Bronchial epithelial cell (primary cell): ENCODE measurements around the gene MUC20. TPM values are rescaled to one million over a fixed set of nuclear protein-coding genes. Genes with fewer than 3 reads are reported as not detected.
A peak's percentile ranks its signal among the peaks of the same experiment; 100 is the strongest.
"Not testable (repeated sequence)": the region's sequence is repeated elsewhere in the genome, so short reads cannot be mapped to it uniquely, and the experiment has no call there.

Experiments used
- DNase-seq: peaks from one replicate; pipeline ENCODE4 v3.0.0-alpha.2; 2010; ENCODE audit warnings: low read depth
- FAIRE-seq: peaks from 2 replicates; lab custom pipeline; 2011; peaks lifted over from hg19 to GRCh38; lab: Jason Lieb, UNC
- H3K27me3 ChIP-seq: 2 replicates; pipeline ENCODE4 v1.5.1; 2011; ENCODE audit warnings: low read length; ENCODE audit not compliant: control insufficient read depth, insufficient read depth
- H3K36me3 ChIP-seq: 2 replicates; pipeline ENCODE4 v1.5.1; 2011; ENCODE audit warnings: low read length; ENCODE audit not compliant: control insufficient read depth, insufficient read depth
- H3K4me3 ChIP-seq: 2 replicates; pipeline ENCODE4 v1.5.1; 2011; ENCODE audit warnings: mild to moderate bottlenecking, low read depth, low read length, control low read depth
- total RNA-seq: library from RNA; depleted of rRNA; stranded (reverse); fragments of >200 nt; gene quantifications from 2 replicates; pipeline ENCODE4 v1.2.1, GENCODE V29; 2014
- TF ChIP-seq, protein P1 (sequence below): IDR thresholded peaks from 2 replicates; pipeline ENCODE4 v1.5.1; 2011; ENCODE audit warnings: mild to moderate bottlenecking, moderate library complexity, low read length, control low read depth, inconsistent platforms; ENCODE audit not compliant: insufficient read depth, severe bottlenecking

The MUC20 gene
- total RNA-seq, 1 donor from 2014 or later: 1.6 TPM

- no peak overlapping the region for H3K4me3 ChIP-seq
- FAIRE-seq: no peak
Observed at GRCh38 chr3:195736866-195737490, 16.2 kb downstream of the MUC20 start.

GRCh38 chr3:195737782-195738181 is 17.0 kb downstream of the MUC20 start:
- FAIRE-seq, DNase-seq, H3K36me3 ChIP-seq, H3K27me3 ChIP-seq, H3K4me3 ChIP-seq: not testable (repeated sequence)

More at GRCh38 chr3:195736866-195737490, 16.2 kb downstream of the MUC20 start:
- Histone ChIP-seq H3K27me3 (no peaks in the 10 kb centered on the region), H3K36me3 (no peaks in the 10 kb centered on the region)
- DNase-seq: no peak
- TF ChIP-seq, protein P1, sequence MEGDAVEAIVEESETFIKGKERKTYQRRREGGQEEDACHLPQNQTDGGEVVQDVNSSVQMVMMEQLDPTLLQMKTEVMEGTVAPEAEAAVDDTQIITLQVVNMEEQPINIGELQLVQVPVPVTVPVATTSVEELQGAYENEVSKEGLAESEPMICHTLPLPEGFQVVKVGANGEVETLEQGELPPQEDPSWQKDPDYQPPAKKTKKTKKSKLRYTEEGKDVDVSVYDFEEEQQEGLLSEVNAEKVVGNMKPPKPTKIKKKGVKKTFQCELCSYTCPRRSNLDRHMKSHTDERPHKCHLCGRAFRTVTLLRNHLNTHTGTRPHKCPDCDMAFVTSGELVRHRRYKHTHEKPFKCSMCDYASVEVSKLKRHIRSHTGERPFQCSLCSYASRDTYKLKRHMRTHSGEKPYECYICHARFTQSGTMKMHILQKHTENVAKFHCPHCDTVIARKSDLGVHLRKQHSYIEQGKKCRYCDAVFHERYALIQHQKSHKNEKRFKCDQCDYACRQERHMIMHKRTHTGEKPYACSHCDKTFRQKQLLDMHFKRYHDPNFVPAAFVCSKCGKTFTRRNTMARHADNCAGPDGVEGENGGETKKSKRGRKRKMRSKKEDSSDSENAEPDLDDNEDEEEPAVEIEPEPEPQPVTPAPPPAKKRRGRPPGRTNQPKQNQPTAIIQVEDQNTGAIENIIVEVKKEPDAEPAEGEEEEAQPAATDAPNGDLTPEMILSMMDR: no peak

DNA sequence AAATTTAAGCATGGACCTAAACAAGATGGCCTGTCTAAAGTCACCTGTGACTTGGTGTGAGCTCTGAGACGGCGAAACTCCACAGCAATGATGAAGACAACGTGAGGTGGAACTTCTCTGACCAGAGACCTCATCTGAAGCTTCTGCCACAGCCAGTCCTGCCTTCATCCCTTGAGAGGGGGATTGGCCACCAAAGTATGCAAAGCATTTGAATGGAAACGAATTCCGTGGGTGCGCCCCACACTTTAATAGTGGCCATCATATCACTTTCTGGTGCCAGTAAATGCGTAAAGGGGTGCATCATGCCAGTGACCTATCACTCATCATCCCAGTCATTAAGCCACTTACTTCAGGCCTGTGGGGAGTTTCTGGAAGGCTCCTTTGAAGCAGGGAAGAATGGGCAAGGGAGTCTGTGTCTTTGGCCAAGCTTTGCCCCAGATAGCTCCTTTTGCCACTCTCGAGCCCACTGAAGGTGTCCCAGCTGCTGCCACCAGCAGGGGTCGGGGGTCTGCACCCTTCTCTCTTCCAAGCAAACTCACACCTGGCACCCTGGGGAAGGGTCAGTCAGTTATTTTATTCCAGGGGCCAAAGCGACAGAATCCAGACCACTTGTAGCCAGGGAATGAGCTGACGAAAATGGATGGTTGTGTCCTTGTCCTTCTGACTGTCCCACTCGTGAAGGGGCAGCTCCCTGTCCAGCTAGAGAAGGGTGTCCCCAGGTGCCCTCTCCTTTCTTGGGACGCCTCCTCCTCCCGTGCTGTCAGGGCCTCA is 17.7 kb downstream of the MUC20 start:
- DNase-seq (no peak), FAIRE-seq (peak; percentile 58)
- no peaks in the 10 kb centered on the region for H3K36me3 ChIP-seq
- TF ChIP-seq, protein P1: no peak
- no peak overlapping the region for H3K4me3 ChIP-seq
- H3K27me3 ChIP-seq: no peaks in the 10 kb centered on the region

GRCh38 chr3:195739561-195740111 is 18.9 kb downstream of the MUC20 start:
- no peak overlapping the region for H3K4me3 ChIP-seq
- TF ChIP-seq, protein P1: no peak
- no peak for DNase-seq
- no peak for FAIRE-seq
- H3K27me3 ChIP-seq: no peaks in the 10 kb centered on the region
- H3K36me3 ChIP-seq: no peaks in the 10 kb centered on the region

GRCh38 chr3:195744437-195744836 is 23.7 kb downstream of the MUC20 start:
- H3K4me3 ChIP-seq: no peak overlapping the region
- no peaks in the 10 kb centered on the region for H3K36me3 ChIP-seq
- TF ChIP-seq, protein P1: no peak
- H3K27me3 ChIP-seq: no peaks in the 10 kb centered on the region
- no peak for FAIRE-seq
- DNase-seq: no peak

GRCh38 chr3:195746346-195746745 is 25.6 kb downstream of the MUC20 start:
- FAIRE-seq (no peak), DNase-seq (no peak)
- TF ChIP-seq, protein P1: no peak
- Histone ChIP-seq H3K27me3 (no peaks in the 10 kb centered on the region), H3K36me3 (no peaks in the 10 kb centered on the region), H3K4me3 (no peak overlapping the region)
